Motor neuron (in vitro differentiated cells): Measurements from ENCODE around the gene HLA-DQA1. TPM values are rescaled to one million over a fixed set of nuclear protein-coding genes. Genes with fewer than 3 reads are reported as not detected.

Experiments used
- ATAC-seq, 8 experiments: fragments of 200-7000 bp; cut with Tn5 transposase; replicated peaks in 6 of 8; 2 replicates each; pipeline ENCODE4 v1.8.0; 2021; ENCODE audit warnings: mild to moderate bottlenecking in 8 of 8, moderate library complexity in 8 of 8
- H3K27ac ChIP-seq, 2 donors: fragments of 250-450 bp; sonication (Bioruptor Pico); 2 replicates each; pipeline ENCODE4 v1.9.0; 2021; ENCODE audit warnings: antibody characterized with exemption in 2 of 2, mild to moderate bottlenecking in 2 of 2, moderate library complexity in 1 of 2
- H3K4me1 ChIP-seq, 2 donors: fragments of 250-450 bp; sonication (Bioruptor Pico); replicated peaks in 1 of 2; 2 replicates each; pipeline ENCODE4 v1.6.1; 2021; ENCODE audit warnings: antibody characterized with exemption in 2 of 2, mild to moderate bottlenecking in 2 of 2, moderate library complexity in 1 of 2
- H3K4me3 ChIP-seq, 5 donors: fragments of 250-450 bp; sonication (Bioruptor Pico); 2 replicates each; pipeline ENCODE4 v1.9.0; 2021; ENCODE audit warnings: antibody characterized with exemption in 5 of 5, mild to moderate bottlenecking in 5 of 5, moderate library complexity in 4 of 5
- WGBS, 10 experiments: fragments of 450-650 bp; shearing (Covaris generic); methylation state at CpG; one replicate each; pipeline ENCODE4 v1.0.0; 2022; 5-methylcytosine and 5-hydroxymethylcytosine counted together
- in situ Hi-C, 9 experiments: fragments of 400-800 bp; cut with MboI; loops; one replicate each; pipeline ENCODE4 v1.15.0; 2021; ENCODE audit warnings: low sequenced_read_pairs in 9 of 9, low pct_unique_long_range_greater_than_20kb in 2 of 9; ENCODE audit not compliant: unreplicated experiment in 9 of 9
- total RNA-seq, 8 experiments: library from RNA; unstranded; fragments of 300-600 nt; gene quantifications; 2 replicates each; pipeline versions ENCODE4 v1.2.3 to v1.2.4, GENCODE V29; 2022

HLA-DQA1 gene
- total RNA-seq, 8 experiments from 2014 or later, result 0.13 to 0.57 (median 0.17) TPM; not detected in 4

- Histone ChIP-seq H3K4me3 (no peak overlapping the region), H3K27ac (no peak overlapping the region), H3K4me1 (no peaks in the 10 kb centered on the region)
- 0 to 47% (median 9%) methylated on average over 1 to 8 of the region's 8 CpGs for WGBS, 10 experiments
- ATAC-seq, result peak; percentile 93 to 100 (median 100)
- in situ Hi-C loops, result no loop called here
Observed at GRCh38 chr6:32609731-32610640, 27.2 kb upstream of the HLA-DQA1 start.

GRCh38 chr6:32610682-32611296 is 26.4 kb upstream of the HLA-DQA1 start:
- no peak overlapping the region for H3K4me3 ChIP-seq
- WGBS, 10 experiments, result 0 to 72% (median 31%) methylated on average over 1 to 3 of the region's 3 CpGs; no CpG with 5 or more reads in 2 of the 10 experiments
- H3K27ac ChIP-seq, result no peak overlapping the region
- H3K4me1 ChIP-seq, result no peaks in the 10 kb centered on the region
- ATAC-seq, result no peak
- in situ Hi-C loops, result no loop called here

- no peaks in the 10 kb centered on the region for H3K4me1 ChIP-seq
- in situ Hi-C loops, result no loop called here
- H3K4me3 ChIP-seq, result no peak overlapping the region
- WGBS, 10 experiments, result 0 to 80% (median 30%) methylated on average over 1 to 6 of the region's 6 CpGs
- no peak for ATAC-seq
- no peak overlapping the region for H3K27ac ChIP-seq
Observed at GRCh38 chr6:32613475-32613874, 23.7 kb upstream of the HLA-DQA1 start.

- no peak for ATAC-seq
- 0 to 33% (median 20%) methylated on average over 1 of the region's 1 CpG; no CpG with 5 or more reads in 7 of the 10 experiments for WGBS, 10 experiments
- H3K4me3 ChIP-seq, result no peak overlapping the region
Observed at GRCh38 chr6:32614366-32615081, 22.7 kb upstream of the HLA-DQA1 start.

GRCh38 chr6:32615885-32616532 is 21.2 kb upstream of the HLA-DQA1 start:
- H3K4me3 ChIP-seq, result no peak overlapping the region
- no peak for ATAC-seq
- H3K4me1 ChIP-seq, result no peaks in the 10 kb centered on the region
- in situ Hi-C loops, result no loop called here
- H3K27ac ChIP-seq, result no peak overlapping the region
- WGBS, 10 experiments, result 0 to 80% (median 31%) methylated on average over 1 to 3 of the region's 3 CpGs

More at GRCh38 chr6:32614366-32615081, 22.7 kb upstream of the HLA-DQA1 start:
- in situ Hi-C loops, result no loop called here
- Histone ChIP-seq H3K4me1 (no peaks in the 10 kb centered on the region), H3K27ac (no peak overlapping the region)

GRCh38 chr6:32617751-32618150 is 19.5 kb upstream of the HLA-DQA1 start:
- no peak for ATAC-seq
- Histone ChIP-seq H3K4me1 (no peaks in the 10 kb centered on the region), H3K27ac (no peak overlapping the region), H3K4me3 (no peak overlapping the region)
- WGBS, 10 experiments, result 8 to 100% (median 53%) methylated on average over 1 of the region's 1 CpG; no CpG with 5 or more reads in 2 of the 10 experiments
- in situ Hi-C loops, result no loop called here

GRCh38 chr6:32621372-32621771 is 15.8 kb upstream of the HLA-DQA1 start:
- no peak overlapping the region for H3K4me3 ChIP-seq
- ATAC-seq, result no peak
- no peak overlapping the region for H3K27ac ChIP-seq
- in situ Hi-C loops, result no loop called here
- no peaks in the 10 kb centered on the region for H3K4me1 ChIP-seq
- 10 to 84% (median 75%) methylated on average over 1 to 3 of the region's 3 CpGs; no CpG with 5 or more reads in 5 of the 10 experiments for WGBS, 10 experiments

- Histone ChIP-seq H3K27ac (no peak overlapping the region), H3K4me3 (no peak overlapping the region), H3K4me1 (no peaks in the 10 kb centered on the region)
- ATAC-seq, result peak in 6 of 8 experiments; percentile 31 to 94 (median 62)
- in situ Hi-C loops, result no loop called here
- 0 to 75% (median 29%) methylated on average over 1 of the region's 1 CpG; no CpG with 5 or more reads in 4 of the 10 experiments for WGBS, 10 experiments
Observed at GRCh38 chr6:32622545-32623401, 14.4 kb upstream of the HLA-DQA1 start.

GRCh38 chr6:32623693-32624092 is 13.5 kb upstream of the HLA-DQA1 start:
- no peaks in the 10 kb centered on the region for H3K4me1 ChIP-seq
- H3K4me3 ChIP-seq, result no peak overlapping the region
- peak in 1 of 8 experiments; percentile 38 for ATAC-seq
- in situ Hi-C loops, result no loop called here
- H3K27ac ChIP-seq, result no peak overlapping the region

GRCh38 chr6:32624565-32624964 is 12.6 kb upstream of the HLA-DQA1 start:
- in situ Hi-C loops, result no loop called here
- Histone ChIP-seq H3K27ac (no peak overlapping the region), H3K4me3 (no peak overlapping the region), H3K4me1 (no peaks in the 10 kb centered on the region)
- 0 to 93% (median 60%) methylated on average over 1 to 3 of the region's 3 CpGs; no CpG with 5 or more reads in 6 of the 10 experiments for WGBS, 10 experiments
- no peak for ATAC-seq

GRCh38 chr6:32625137-32625536 is 12.1 kb upstream of the HLA-DQA1 start:
- in situ Hi-C loops, result no loop called here
- H3K4me1 ChIP-seq, result no peaks in the 10 kb centered on the region
- H3K27ac ChIP-seq, result no peak overlapping the region
- ATAC-seq, result no peak
- no peak overlapping the region for H3K4me3 ChIP-seq
- WGBS, 10 experiments, result 0 to 89% (median 5%) methylated on average over 1 to 5 of the region's 5 CpGs

GRCh38 chr6:32627249-32627648 is 10.0 kb upstream of the HLA-DQA1 start:
- 0 to 75% (median 29%) methylated on average over 1 to 2 of the region's 3 CpGs; no CpG with 5 or more reads in 4 of the 10 experiments for WGBS, 10 experiments
- ATAC-seq, result no peak
- no peak overlapping the region for H3K27ac ChIP-seq
- in situ Hi-C loops, result no loop called here
- H3K4me1 ChIP-seq, result no peaks in the 10 kb centered on the region
- no peak overlapping the region for H3K4me3 ChIP-seq
